K562 treated with DMSO at 1 percent for 48 hours (cell line): ENCODE data around the gene CDK6. TPM values are rescaled to one million over a fixed set of nuclear protein-coding genes. Genes with fewer than 3 reads are reported as not detected.

Source experiments
- total RNA-seq: library from RNA; unstranded; fragments of 300-600 nt; gene quantifications from 2 replicates; pipeline ENCODE4 v1.2.3, GENCODE V29; 2022; ENCODE audit warnings: low replicate concordance; ENCODE audit errors: extremely low read depth

CDK6 gene
- not detected in 2 replicates for total RNA-seq

GRCh38 chr7:92836489-92836999 is at the start of gene CDK6:
Gene CDK6 (minus strand): TSS chr7:92836573. CDS start chr7:92833323, 3,250 bp downstream.

Other genes starting within 250 kb of the CDK6 start
- not detected in 2 replicates for gene FAM133B, start 246.2 kb downstream of the CDK6 start, total RNA-seq